GM19328 (cell line): Measurements from ENCODE around the gene GNA14.
"Not testable (repeated sequence)": the region's sequence is repeated elsewhere in the genome, so short reads cannot be mapped to it uniquely, and the experiment has no call there.

Experiments
- ATAC-seq: cut with Tn5 transposase; IDR thresholded peaks from one replicate; pipeline ENCODE4 v1.9.1; 2021; ENCODE audit warnings: mild to moderate bottlenecking, moderate library complexity; ENCODE audit not compliant: unreplicated experiment

The GNA14 gene

DNA sequence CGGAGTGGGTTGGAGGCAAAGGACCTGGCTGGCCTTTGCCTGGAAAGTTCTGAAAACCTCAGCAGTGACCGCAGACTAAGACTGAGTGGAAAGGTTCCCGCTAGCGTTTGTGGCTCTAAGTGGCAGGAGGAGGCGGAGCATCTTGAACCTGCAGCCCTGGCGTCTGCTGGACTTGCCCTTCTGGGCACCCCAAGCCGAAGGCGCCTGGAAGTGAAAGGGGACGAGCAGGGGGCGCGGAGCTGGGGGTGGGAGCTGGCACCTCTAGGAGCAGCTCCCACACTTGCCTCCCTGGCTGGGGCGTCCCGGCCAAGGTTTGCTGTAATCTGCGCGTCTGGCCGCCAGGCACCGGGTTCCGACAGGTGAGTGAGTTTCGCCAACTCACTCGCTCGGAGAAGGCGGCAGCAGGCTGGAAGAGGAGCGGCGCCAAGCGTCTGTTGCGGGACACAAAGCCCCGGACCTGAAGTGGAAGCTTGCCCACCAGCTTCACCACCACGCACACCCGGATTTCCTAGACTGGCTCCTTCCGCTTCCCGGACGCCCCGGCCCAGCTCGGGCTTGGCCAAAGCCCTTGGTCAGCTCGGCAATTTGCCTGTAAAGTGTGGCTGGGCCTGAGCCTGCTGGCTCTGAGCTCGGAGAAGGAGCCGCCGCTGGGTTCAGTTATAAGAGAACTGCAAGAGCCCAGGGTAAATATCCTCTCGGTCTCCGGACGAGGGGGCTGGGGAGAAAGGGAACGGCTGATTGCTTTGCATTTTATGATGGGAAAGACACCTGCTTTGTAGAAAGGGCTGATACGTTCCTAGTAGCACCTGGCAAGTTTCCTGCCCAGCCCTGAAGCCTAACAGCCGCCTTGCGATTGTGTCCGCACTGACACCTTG is at the start of gene GNA14:
Gene GNA14 (minus strand): TSS at position 89 of the 875 bp plus-strand sequence. CDS start 529 bp downstream, outside the sequence.
- ATAC-seq, result no peak

DNA sequence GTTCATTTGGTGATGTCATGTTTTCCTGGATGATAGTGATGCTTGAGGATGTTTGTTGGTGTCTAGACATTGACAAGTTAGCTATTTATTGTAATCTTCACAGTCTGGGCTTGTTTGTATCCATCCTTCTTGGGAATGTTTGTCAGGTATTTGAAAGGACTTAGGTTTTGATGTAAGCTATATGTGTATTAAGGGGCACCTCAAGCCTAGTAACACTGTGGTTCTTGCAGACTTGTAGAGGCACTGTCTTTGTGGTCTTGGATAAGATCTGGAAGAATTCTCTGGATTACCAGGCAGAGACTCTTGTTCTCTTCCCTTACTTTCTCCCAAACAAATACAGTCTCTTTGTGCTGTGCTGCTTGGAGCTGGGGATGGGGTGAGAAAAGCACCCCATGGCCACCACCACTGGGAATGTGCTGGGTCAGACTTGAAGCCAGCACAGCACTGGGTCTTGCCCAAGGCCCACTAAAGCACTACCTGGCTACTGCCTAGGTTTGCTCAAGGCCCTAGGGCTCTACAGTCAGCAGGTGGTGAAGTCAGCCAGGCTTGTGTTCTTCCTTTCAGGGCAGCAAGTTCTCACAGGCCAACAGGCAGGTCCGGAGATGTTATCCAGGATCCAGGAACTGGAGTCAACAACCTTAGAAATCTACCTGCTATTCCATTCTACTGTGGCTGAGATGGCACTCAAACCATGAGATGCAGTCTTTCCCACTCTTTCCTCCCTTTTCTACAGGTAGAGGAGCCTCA is 49.3 kb upstream of the GNA14 start:
- no peak for ATAC-seq

DNA sequence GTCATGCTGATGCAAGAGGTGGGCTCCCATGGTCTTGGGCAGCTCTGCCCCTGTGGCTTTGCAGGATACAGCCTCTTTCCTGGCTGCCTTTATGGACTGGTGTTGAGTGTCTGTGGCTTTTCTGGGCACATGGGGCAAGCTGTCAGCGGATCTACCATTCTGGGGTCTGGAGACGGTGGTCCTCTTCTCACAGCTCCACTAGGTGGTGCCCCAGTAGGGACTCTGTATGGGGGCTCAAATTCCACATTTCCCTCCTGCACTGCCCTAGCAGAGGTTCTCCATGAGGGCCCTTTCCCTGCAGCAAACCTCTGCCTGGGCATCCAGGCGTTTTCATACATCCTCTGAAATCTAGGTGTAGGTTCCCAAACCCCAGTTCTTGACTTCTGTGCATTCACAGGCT is 42.6 kb upstream of the GNA14 start:
- ATAC-seq, result not testable (repeated sequence)

DNA sequence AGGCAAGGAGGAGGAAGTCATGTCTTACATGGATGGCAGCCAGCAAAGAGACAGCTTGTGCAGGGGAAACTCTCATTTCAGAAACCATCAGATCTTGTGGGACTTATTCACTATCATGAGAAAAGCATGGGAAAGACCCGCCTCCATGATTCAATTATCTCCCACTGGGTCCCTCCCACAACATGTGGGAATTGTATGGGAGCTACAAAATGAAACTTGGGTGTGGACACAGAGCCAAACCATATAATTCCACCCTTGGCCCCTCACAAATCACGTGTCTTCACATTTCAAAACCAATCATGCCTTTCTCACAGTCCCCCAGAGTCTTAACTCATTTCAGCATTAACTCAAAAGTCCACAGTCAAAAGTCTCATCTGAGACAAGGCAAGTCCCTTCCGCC is 42.0 kb upstream of the GNA14 start:
- not testable (repeated sequence) for ATAC-seq

DNA sequence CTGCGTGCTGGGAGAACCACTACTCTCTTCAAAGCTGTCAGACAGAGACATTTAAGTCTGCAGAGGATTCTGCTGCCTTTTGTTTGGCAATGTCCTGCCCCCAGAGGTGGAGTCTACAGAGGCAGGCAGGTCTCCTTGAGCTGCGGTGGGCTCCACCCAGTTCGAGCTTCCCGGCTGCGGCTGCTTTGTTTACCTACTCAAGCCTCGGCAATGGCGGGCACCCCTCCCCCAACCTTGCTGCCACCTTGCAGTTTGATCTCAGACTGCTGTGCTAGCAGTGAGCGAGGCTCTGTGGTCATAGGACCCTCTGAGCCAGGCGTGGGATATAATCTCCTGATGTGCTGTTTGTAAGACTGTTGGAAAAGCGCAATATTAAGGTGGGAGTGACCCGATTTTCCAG is 39.6 kb upstream of the GNA14 start:
- ATAC-seq, result not testable (repeated sequence)

DNA sequence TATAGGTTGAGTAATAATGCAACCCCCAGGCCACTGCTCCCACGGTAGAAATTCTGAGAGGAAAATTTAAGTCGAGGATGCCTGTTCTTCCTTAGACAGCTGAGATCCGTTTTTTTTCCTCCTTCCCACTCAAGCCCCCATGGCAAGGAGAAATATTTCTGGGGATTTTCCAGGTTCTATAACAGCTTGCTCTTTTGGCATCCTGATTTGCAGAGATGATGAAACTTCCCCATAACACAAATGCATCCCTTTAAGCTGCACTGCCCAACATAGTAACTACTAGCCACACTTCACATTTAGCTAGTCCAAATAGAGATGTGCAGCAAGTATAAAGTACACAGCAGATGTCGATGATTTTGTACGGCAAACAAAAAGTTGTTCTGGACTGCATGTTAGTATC is 32.5 kb upstream of the GNA14 start:
- ATAC-seq, result no peak

DNA sequence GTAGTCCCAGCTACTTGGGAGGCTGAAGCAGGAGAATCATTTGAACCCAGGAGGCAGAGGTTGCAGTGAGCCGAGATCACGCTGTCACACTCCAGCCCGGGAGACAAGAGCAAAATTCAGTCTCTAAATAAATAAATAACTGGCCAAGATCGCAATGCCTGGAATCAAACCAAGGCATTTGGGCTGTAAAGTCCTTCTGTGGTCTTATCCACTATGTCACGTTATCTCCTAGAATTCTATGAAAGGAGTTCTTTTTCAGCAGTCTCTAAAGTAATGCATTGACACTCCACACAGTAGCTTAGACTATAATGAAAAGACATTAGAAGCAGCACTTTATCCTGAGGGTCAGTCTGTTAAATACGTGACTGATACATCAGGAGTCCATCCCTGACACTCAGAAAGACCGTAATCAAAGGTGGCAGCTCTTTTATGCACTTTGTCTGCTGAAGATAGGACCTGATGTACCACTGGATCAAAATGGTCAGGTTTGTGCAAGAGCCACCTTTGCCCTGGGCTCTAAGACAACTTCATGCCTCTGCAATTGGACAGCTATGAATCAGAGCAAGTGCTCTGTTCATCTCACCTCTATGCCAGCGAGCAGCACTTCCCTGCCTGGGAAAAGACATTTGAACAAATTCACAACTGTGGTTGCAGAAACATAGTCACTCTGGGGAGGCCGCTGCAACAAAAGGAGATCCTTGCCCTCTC is 31.7 kb upstream of the GNA14 start:
- ATAC-seq, result no peak

DNA sequence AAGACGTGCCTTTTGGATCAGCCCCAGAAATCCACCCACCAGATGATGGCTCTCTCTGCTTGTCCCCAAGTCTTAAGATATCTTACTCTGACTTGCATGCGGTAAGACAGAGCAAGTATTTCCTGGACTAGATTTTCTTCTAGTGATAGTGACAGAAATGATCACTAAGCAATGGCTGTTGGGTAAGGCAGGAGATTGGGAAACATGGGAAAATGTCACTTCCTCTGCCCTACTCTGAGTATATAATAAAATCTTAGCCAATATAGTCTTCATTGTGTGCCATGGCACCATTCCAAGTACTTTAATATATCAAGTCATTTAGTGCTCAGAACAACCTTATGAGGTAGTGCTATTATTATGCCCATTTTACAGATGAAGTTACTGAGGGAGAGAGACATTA is 31.0 kb upstream of the GNA14 start:
- ATAC-seq, result no peak

DNA sequence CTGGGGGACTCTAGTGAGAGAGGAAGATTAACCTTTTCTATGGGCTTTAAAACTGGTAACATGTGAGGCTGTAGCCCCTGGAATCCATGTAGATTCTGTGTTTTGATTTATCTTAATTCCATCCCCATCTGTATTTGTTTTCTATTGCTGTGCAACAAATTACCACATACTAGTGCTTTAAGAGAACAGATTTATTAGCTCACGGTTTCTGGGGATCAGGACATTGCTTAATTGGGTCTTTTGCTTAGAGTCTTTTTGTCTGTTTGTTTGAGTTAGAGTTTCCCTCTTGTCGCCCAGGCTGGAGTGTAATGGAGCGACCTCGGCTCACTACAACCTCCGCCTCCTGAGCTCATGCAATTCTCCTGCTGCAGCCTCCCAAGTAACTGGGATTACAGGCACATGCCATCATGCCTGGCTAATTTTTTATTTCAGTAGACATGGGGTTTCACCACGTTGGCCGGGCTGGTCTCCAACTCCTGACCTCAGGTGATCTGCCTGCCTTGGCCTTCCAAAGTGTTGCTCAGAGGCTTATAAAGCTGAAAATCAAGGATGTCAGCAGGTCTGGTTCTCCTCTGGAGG is 29.9 kb upstream of the GNA14 start:
- no peak for ATAC-seq

DNA sequence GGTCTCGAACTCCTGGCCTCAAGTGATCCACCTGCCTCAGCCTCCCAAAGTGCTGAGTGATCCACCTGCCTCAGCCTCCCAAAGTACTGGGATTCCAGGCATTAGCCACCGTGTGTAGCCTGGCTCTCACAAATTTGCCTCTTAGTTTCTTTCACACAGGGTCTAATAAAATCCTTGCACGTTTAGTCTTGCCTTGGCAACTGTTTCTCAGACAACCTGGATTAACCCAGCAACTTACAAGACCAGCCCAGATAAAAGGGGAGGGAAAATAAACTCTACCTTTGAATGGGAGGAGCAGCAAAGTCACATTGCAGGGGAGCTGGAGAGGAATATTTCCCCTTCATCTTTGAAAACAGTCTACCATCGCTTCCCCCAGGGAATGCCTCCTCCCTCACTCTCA is 29.3 kb upstream of the GNA14 start:
- ATAC-seq, result no peak

DNA sequence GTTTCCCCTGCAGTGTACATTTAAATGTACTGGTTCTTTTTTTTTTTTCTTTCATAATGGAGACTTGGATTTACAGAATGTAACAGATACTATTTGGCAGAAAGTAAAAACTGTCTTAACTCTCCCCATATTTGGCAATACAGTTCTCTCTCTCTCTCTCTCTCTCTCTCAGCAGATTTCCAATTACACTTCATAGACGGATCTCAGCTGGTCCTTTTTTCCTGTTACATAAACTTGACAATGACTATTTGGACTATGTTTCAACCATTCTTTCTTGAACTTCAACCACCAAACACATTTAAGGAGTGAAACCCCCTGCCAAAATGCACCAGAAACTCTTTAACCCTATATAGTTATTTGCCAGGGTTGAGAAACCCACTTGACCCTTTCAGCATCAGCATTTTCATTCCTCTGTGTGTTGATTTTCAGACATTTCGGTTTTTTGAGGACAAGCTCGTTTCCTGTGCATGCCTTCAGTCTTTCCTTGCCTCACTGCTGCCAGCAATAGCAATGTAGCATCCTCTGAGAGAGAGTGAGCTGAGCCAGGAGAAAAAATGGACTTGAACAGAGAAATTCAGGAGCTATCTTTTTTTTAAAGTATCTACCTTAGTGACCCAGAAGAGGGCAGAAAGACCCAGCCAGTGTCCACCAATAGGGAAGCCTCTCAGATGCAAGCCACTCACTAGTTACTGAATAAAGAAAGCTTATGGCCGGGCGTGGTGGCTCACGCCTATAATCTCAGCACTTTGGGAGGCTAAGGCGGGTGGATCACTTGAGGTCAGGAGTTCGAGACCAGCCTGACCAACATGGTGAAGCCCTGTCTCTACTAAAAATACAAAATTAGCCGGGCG is 26.0 kb upstream of the GNA14 start:
- no peak for ATAC-seq

DNA sequence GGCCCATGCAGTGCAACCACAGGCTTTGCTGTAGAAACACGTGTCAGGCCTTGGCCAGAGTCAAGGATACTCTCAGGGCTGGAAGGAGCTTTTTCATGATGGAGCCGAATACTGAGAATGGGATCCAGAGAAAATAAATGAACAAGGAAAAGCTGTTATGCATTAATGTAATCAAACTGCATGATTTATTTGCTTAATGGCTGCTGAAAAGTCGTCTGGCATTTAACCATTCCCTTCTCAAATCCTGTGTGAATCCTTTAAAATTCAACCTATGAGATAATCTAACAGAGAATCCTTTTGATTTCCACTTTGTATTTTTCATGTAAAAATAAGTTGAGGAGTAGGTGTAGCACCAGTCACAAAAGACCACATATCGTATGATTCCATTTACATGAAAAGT is 24.1 kb upstream of the GNA14 start:
- ATAC-seq, result no peak

DNA sequence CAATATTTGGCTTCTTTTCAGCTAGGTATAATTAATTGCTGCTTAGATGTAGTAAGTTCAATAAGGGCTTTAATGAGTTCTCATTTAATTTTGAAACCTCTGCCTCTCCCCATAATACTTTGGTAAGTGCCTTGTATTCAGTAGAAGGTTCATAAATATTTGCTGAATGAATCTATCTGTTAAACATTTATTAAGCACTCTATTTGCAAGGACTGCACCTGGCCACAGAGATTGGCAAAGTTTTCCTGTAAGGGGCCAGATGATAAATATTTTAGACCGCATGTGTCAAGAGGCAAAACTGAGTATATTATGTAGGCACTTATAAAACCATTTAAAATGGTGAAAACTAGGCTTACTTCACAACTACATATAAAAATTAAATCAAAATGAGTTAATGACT is 19.0 kb upstream of the GNA14 start:
- ATAC-seq, result no peak

DNA sequence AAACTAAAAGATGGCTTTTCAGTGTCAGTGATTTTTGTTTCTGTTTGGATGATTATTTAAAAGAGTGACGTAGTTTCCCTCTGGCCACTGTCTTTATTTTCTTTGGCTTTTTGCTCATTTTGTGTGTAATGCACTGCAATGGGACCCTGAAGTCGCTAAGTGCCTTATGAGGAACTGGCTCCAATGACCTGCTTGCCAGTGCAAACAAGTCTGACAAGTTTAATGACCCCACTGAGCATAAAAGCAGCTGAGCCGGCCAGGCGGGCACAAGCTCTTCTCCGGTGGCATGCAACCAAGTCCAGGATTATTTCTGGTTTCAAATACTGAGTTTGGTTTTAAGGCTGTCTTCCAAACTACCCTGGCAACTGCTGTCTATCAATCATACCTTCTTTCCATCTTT is 15.6 kb upstream of the GNA14 start:
- ATAC-seq, result no peak

DNA sequence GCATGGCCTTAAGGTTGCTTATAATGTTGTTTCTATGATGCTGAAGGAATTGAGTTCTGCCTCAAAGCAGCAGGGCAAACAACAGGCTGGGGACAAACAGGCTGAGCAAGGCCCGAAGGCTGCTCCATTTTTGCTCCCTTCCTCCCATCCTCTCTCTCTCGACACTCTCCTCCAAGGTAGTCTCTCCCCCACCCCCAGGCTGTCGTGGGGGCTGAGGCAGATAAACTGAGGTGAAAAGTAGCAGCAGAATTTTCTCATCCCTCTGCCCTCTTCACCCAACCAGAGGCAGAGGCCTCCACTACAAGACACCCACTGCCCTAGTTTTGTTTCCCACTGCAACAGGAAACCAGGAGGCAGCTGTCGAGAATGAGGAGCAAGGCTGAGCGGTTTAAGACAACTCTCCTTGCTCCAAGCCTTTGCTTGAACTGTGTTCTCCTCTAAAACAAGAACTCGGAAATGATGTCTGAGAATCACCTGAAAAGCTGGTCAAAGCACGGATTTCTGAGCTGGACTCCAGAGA is 13.5 kb upstream of the GNA14 start:
- ATAC-seq, result no peak

DNA sequence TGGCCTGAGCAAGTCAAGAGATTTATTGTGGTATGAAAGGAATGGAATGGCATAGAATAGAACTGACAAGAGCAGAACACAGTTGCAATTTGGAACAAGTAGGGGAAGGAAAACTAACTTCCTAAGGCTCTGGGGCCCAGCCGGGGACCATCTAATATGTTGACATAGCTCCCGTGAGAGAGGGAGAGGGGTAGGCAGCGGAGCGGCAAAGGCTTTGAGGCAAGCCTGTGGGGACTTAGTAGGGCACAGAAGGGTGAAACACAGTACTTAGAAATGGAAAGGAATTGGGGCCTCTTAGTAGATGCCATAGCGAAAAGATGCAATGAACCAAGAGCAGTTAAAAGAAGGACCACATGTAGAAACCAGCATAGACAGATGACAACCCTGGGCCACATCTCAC is 11.8 kb upstream of the GNA14 start:
- no peak for ATAC-seq

DNA sequence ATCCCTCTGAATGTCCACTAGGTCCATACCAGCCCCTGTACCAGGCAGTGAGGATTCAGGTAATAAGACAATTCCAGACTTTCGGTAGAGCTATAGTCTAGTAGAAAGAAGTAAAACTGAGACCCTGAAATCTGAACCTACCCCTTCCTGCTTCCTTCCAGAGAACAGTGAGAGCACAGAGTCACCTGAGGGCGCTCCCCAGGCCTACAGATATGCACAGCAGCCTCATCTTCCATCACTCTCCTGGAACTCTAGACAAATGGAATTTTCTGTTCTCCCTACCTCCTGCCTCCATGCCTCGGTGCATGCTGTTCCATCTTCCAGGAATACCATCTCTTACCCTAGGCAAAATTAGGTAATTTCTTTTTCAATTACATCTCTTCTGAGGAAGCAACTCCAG is 3.1 kb upstream of the GNA14 start:
- ATAC-seq, result no peak

DNA sequence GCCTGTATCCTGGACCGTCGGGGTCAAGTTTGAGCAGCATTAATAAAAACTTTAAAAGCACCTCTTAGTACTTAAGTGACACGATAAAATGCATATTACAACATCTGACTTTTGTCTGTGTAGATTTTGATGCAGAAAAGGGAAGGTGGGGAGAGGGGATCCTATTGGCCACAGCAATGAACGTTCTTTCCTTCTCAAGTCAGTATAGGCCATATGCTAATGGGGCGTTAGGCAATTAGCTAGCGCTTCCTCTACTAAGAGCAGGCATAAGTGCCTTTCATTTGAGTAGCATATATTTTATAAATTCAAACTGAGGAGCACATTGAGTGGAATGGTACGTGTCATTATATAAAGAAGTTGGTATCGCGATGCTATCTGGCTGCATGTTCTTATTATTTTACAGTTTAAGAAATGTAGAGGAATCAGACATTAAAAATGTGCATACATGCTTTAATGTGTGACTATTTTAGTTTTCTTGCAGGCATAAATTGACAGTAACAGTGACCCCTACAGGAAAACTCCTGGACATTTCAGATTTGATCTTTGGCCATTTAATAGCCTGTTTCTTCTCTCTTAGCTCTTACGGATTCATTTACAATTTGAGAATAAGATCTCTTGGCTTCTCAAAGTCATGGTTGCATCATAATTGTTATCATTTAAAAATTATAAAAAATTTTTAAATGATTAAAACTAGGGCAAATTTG is 1.1 kb upstream of the GNA14 start:
- no peak for ATAC-seq
